GM19240 (cell line): ENCODE data around the gene ARHGAP21.
"Not testable (repeated sequence)": the region's sequence is repeated elsewhere in the genome, so short reads cannot be mapped to it uniquely, and the experiment has no call there.

ENCODE experiments used
- DNase-seq: peaks from one replicate; pipeline ENCODE4 v3.0.0; 2011; ENCODE audit warnings: low spot score; ENCODE audit not compliant: insufficient read length

Gene ARHGAP21

GRCh38 chr10:24723788-24724380 lies at the start of gene ARHGAP21:
Gene ARHGAP21 (minus strand): TSS chr10:24723887. CDS start chr10:24721899, 1,988 bp downstream.
- DNase-seq: no peak

GRCh38 chr10:24771943-24772694 lies 48.4 kb upstream of the ARHGAP21 start:
- DNase-seq: no peak

- not testable (repeated sequence) for DNase-seq
Observed at GRCh38 chr10:24764991-24765390, 41.3 kb upstream of the ARHGAP21 start.

- no peak for DNase-seq
Observed at GRCh38 chr10:24762966-24763623, 39.4 kb upstream of the ARHGAP21 start.

- no peak for DNase-seq
Observed at GRCh38 chr10:24762161-24762924, 38.7 kb upstream of the ARHGAP21 start.

GRCh38 chr10:24759672-24760071 lies 36.0 kb upstream of the ARHGAP21 start:
- DNase-seq: no peak

- not testable (repeated sequence) for DNase-seq
Observed at GRCh38 chr10:24758254-24758653, 34.6 kb upstream of the ARHGAP21 start.

GRCh38 chr10:24756283-24756682 lies 32.6 kb upstream of the ARHGAP21 start:
- DNase-seq: no peak

GRCh38 chr10:24751716-24752115 lies 28.0 kb upstream of the ARHGAP21 start:
- no peak for DNase-seq

- DNase-seq: no peak
Observed at GRCh38 chr10:24750695-24751094, 27.0 kb upstream of the ARHGAP21 start.

GRCh38 chr10:24748214-24748613 lies 24.5 kb upstream of the ARHGAP21 start:
- no peak for DNase-seq

GRCh38 chr10:24744946-24745345 lies 21.3 kb upstream of the ARHGAP21 start:
- no peak for DNase-seq

GRCh38 chr10:24740714-24741113 lies 17.0 kb upstream of the ARHGAP21 start:
- no peak for DNase-seq

GRCh38 chr10:24737001-24737400 lies 13.3 kb upstream of the ARHGAP21 start:
- DNase-seq: no peak

- no peak for DNase-seq
Observed at GRCh38 chr10:24731942-24732341, 8.3 kb upstream of the ARHGAP21 start.

- no peak for DNase-seq
Observed at GRCh38 chr10:24730811-24731210, 7.1 kb upstream of the ARHGAP21 start.

- no peak for DNase-seq
Observed at GRCh38 chr10:24727786-24728185, 4.1 kb upstream of the ARHGAP21 start.

GRCh38 chr10:24726626-24727025 lies 2.9 kb upstream of the ARHGAP21 start:
- DNase-seq: no peak

GRCh38 chr10:24726029-24726428 lies 2.3 kb upstream of the ARHGAP21 start:
- DNase-seq: not testable (repeated sequence)

- peak; percentile 86 for DNase-seq
Observed at GRCh38 chr10:24724381-24725228, 918 bp upstream of the ARHGAP21 start.

- no peak for DNase-seq
Observed at GRCh38 chr10:24723386-24723787, 300 bp downstream of the ARHGAP21 start.
